Skeletal muscle cell (primary cell): ENCODE data around the gene RBM6.
A peak's percentile ranks its signal among the peaks of the same experiment; 100 is the strongest.
"Not testable (repeated sequence)": the region's sequence is repeated elsewhere in the genome, so short reads cannot be mapped to it uniquely, and the experiment has no call there.

Experiments
- DNase-seq: peaks from one replicate; pipeline ENCODE4 v3.0.0-alpha.2; 2010; ENCODE audit warnings: low read depth
- H3K4me3 ChIP-seq: 2 replicates; pipeline ENCODE4 v1.5.1; 2011; ENCODE audit warnings: low read depth, mild to moderate bottlenecking, control low read depth, low read length, moderate library complexity

The RBM6 gene

DNA sequence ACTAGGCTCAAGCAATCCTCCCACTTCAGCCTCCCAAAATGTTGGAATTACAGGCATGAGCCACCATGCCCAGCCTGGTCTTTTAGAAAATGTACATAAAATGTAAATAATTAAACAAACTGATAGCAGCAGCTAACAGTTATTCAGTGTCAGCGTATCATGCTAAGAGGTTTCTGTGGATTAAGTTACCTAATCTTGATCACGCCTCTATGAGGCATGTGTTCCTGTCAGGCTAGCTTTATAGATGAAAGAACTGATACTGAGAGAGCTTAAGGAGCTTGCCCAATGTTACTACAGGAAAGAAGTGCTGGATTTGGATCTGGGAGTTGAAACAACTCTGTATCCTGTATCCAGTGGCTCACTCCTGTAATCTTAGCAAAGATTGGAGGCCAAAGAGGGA is 25.0 kb upstream of the RBM6 start:
- DNase-seq = no peak
- H3K4me3 ChIP-seq = no peak overlapping the region

DNA sequence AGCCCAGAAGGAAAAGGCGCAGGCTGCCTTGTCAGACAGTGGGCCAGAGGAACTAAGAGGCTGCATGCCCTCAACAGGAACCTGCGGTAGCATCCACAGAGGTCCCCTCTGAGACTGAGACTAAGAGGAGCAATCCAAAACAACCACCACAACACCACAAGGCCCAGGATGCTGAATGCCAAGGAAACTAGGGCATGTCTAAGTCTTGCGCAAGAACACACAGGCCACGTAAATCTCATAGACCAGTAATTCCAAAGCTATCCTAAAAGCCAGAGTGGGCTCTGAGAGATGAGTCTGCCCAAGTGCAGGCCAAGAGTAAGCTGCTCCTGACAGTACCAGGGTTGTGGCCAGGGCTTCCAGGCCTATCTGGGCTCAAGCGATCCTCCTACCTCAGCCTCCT is 23.3 kb upstream of the RBM6 start:
- DNase-seq = no peak
- no peak overlapping the region for H3K4me3 ChIP-seq

DNA sequence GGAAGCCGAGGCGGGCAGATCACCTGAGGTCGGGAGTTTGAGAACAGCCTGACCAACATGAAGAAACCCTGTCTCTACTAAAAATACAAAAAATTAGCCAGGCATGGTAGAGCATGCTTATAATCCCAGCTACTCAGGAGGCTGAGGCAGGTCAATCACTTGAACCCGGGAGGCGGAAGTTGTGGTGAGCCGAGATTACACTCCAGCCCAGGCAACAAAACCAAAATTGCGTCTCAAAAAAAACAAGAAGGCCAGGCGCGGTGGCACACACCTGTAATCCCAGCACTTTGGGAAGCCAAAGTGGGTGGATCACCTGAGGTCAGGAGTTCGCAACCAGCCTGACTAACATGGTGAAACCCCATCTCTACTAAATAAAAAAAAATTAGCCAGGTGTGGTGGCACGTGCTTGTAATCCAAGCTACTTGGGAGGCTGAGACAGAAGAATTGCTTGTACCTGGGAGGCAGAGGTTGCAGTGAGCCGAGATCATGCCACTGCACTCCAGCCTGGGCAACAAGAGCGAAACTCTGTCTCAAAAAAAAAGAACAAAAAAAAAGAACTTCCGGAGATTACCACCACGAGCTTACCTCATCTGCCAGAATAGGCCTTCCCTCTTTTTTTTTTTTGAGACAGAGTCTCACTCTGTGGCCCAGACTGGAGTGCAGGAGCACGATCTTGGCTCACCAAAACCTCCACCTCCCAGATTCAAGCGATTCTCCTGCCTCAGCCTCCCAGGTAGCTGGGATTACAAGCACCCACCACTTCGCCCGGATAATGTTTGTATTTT is 22.0 kb upstream of the RBM6 start:
- not testable (repeated sequence) for DNase-seq, H3K4me3 ChIP-seq

DNA sequence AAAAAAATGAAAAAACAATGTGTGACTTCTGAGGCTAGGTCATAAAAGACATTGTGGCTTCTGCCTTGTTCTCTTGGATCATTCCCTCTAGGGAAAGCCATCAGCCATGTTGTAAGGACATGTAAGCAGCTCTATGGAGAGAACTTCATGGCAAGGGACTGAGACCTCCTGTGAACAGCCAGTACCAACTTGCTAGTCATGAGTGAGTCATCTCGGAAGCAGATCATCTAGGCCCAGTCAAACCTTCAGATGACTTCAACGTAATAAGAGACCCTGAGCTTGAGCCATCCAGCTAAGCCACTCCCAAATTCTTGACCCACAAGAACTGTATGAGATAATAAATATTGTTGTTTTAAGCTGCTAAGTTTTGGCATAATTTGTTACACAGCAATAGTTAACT is 15.3 kb upstream of the RBM6 start:
- H3K4me3 ChIP-seq = no peak overlapping the region
- peak; percentile 47 for DNase-seq

DNA sequence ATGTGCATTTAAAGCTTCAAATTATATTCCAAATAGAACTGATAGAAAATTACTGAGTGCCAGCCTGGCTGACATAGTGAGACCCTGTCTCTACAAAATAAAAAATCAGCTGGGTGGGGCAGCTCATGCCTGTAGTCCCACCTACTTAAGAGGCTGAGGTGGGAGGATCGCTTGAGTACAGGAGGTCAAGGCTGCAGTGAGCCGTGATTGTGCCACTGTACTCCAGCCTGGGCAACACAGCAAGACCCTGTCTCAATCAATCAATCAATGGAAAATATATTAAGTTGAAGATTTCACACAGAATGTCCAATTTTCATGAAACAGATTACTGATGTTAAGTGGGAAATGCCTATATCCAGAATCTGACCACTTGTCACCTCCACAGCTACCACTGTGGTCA is 14.5 kb upstream of the RBM6 start:
- no peak for DNase-seq
- no peak overlapping the region for H3K4me3 ChIP-seq

DNA sequence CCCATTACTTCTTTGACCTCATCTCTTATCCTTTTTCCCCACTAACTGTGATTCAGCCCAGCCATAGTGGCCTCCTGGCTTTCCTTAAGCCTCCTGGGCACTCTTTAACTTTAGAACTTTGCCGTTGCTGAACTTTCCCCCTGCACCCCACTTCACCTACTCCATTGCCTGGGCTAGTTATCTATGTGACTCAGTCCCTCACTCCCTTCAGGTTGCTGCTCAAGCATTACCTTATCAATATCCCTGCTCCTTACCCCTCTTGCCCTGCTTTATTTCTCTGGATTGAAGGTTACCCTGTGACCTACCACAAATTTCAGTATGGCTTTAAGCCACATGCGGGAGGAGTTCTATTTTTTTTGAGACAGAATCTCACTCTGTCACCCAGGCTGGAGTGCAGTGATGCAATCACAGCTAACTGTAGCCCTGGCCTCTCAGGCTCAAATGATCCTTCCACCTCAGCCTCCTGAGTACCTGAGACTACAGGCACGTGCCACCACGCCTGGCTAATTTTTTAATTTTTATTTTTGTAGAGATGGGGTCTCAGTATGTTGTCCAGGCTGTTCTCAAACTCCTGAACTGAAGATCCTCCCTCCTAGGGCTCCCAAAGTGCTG is 13.7 kb upstream of the RBM6 start:
- H3K4me3 ChIP-seq = no peak overlapping the region
- no peak for DNase-seq

DNA sequence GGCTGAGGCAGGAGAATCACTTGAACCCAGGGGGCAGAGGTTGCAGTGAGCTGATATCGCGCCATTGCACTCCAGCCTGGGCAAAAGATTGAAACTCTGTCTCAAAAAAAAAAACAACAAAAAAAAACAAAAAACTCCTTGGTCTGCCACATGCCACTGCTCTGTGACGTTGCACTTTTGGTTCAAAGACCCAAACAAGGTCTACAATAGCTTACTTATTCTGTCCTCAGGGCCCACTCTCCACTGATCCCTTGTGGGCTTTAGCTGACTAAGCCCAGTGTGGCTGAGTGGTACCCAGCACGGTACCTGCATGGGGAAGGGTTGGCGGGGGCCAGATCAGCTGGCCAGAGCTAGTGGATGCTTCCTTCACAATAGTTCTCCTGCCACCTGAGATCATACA is 12.2 kb upstream of the RBM6 start:
- no peak overlapping the region for H3K4me3 ChIP-seq
- DNase-seq = no peak

DNA sequence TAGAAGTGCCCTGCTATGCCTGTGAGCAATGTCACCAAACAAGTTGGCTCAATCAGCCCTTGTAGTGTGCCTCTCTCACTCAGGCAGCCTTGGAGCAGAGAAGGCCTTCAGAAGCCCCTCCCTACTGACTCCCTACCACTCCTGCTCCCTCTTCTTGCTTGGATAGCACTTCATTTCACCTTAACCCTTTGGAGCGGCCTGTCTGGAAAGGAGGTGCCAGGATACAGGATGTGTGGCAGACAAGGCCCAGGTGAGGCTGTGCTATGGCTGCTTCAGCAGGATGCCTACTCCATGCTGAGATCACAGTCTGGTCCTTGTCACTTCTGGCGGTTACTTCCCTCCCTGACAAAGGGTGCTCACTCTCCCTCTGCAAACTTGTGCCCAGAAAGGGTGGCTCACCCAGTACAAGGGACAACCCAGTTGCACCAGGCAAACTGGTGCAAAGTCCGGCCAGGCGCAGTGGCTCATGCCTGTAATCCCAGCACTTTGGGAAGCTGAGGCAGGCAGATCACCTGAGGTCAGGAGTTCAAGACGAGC is 11.4 kb upstream of the RBM6 start:
- DNase-seq = no peak
- H3K4me3 ChIP-seq = peak overlapping the region; percentile 88

DNA sequence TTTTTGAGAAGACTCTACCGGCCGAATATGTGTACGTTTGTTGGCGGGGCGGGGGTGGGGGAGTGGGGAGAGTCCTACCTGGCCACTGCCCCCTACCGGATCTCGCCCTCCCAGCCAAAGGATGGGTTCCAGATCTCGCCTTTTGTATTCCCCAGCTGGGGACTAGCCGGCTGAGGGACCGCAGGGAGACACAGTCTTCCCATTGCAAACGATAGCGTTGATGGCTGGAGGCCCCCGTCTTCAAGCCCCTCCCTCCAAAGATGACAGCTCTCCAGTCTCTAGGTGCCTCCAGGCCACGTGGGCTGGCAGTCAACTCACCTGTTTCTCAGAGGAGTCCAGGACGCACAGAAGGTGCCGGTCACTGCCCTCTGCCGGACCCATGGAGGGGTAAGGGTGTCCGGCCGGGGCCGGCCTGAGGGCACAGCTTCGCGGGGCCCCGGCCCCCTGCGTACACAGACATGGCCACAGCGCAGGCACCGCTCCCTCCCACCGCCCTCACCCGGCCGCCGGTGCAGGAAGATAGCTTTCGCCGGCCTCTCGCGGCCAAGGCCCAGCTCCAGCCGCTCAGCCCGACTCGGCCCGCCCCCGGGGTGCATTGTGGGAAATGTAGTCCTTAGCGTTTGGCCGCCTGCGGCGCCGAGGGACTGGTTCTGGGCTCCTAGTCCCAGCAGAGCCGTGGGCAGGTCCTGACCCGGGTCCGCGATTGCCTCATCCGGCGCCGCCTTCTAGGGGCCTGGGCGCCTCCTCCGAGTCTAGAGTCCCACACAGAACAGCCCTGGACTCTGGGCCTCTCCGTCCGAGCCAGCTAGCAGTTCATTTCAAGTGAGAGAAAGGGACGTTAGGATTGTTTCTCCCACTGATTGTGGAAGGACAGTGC is 10.4 kb upstream of the RBM6 start, which contains the start of gene MON1A:
Gene MON1A, minus strand, starts transcription at position 521 of the 877 bp plus-strand sequence. CDS start 16,465 bp downstream, outside the sequence.
- peak; percentile 57 for DNase-seq
- peak within 1 kb of the TSS; percentile 88 for H3K4me3 ChIP-seq

DNA sequence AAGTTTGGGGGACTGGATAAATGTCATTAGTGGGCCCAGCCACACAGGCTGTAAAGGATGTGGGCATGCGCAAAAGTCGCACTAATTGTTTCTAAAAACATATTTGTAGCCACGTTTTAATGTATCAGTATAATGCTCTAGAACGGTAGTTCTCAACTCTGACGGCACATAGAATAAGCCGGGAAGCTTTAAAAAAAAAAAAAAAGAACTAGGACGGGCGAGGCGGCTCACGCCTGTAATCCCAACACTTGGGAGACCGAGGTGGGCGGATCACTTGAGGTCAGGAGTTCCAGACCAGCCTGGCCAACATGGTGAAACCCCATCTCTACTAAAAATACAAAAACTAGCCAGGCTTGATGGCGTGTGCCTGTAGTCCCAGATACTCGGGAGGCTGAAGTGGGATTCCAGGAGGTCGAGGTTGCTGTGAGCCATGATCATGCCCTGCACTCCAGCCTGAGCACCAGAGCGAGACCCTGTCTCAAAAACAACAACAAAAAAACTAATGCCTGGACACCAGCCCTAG is 9.7 kb upstream of the RBM6 start:
- no peak for DNase-seq
- peak overlapping the region; percentile 88 for H3K4me3 ChIP-seq

DNA sequence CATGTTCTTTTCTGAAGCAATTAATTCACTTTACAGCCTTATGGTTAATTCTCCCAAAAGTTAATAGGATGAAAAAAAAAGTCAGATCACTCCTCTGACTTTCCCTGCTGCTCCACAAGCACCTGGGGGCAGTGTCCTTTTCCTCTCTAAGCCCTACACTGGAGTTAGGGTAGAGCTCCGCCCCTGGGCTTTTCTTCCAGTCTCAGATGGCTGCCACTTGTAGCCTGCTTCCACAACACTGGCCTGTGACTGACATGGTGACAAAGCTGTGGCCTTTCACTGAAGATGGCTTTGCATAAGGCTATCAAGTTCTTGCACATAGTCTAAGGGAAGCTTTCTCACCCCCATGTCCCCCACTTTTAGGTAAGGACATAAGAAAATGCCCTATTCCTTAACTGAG is 9.0 kb upstream of the RBM6 start:
- no peak overlapping the region for H3K4me3 ChIP-seq
- DNase-seq = no peak

DNA sequence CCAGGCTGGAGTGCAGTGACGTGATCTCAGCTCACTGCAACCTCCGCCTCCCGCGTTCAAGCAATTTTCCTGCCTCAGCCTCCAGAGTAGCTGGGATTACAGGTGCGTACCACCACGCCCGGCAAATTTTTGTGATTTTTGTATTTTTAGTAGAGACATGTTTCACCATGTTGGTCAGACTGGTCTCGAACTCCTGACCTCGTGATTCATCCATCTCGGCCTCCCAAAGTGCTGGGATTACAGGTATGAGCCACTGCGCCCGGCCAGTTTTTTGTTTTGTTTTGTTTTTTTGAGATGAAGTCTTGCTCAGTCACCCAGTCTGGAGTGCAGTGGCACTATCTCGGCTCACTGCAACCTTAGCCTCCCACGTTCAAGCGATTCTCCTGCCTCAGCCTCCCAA is 7.7 kb upstream of the RBM6 start:
- not testable (repeated sequence) for DNase-seq, H3K4me3 ChIP-seq

DNA sequence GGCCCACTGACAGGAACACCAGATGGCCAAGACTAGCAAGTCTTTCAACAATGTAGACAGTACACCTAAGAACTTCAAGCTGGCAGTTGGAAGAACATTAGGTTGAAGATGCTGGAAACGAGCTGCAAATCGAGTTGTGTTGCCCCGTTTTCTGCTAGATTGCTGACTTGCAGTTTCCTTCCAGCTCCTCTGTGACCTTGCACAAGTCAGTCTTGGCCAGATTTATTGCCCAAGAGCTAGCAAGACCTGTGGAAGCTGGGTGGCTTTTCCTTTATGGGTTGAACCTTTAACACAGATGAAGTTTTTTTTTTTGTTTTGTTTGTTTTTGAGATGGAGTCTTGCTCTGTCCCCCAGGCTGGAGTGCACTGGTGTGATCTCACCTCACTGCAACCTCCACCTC is 2.9 kb upstream of the RBM6 start:
- DNase-seq = no peak
- no peak overlapping the region for H3K4me3 ChIP-seq

DNA sequence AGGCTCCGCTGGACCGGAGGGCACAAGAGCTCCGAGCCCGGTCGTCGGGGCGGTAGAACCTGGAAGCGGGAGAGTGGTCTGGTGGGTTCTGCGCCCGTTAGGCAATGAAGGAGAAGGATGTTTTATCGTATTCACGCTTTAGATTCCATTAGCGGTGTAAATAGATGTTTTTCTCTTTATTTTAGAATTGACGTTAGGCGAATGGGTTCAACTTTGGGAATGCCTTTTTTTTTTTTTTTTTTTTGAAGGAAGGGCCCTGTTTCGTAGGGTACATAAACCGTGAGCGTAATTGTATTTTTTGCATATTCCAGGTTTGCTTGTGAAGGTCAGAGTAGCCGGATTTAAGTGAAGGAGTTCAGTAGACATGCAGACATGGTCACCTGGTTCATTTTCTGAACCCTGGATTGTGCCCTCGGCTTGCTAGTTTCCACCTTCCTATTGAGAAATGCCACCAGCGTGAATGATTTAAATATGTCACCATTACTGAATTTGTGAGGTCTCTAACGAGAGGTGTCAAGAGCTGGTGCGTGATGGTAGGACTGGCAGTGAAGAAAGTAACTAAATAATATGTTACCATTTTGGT is 808 bp downstream of the RBM6 start:
- no peak for DNase-seq
- peak overlapping the region; percentile 84 for H3K4me3 ChIP-seq

DNA sequence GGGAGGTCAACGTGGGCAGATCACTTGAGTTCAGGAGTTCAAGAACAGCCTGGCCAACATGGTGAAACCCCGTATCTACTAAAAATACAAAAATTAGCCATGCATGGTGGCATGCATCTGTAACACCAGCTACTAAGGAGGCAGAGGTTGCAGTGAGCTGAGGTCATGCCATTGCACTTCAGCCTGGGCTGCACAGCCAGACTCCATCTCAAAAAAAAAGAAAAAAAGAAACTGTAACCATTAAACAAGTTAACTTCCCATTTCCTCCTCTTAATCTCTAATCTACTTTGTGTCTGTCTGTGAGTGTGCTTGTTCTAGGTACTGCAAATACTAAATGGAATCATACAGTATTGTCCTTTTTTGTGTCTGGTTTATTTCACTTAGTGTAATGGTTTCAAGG is 2.7 kb downstream of the RBM6 start:
- no peak overlapping the region for H3K4me3 ChIP-seq
- DNase-seq = no peak

DNA sequence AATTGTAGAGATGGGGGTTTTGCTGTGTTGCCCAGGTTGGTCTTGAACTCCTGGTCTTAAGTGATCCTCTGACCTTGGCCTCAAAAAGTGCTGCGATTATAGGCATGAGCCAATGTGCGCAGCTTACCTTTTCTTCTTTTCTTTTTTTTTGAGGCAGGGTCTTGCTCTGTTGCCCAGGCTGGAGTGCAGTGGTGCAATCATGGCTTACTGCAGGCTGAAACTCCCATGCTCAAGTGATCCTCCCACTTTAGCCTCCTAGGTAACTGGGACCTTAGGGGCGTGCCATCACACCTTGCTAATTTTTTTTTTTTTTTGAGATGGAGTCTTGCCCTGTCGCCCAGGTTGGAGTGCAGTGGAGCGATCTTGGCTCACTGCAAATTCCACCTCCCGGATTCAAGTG is 13.0 kb downstream of the RBM6 start:
- DNase-seq = no peak
- no peak overlapping the region for H3K4me3 ChIP-seq

DNA sequence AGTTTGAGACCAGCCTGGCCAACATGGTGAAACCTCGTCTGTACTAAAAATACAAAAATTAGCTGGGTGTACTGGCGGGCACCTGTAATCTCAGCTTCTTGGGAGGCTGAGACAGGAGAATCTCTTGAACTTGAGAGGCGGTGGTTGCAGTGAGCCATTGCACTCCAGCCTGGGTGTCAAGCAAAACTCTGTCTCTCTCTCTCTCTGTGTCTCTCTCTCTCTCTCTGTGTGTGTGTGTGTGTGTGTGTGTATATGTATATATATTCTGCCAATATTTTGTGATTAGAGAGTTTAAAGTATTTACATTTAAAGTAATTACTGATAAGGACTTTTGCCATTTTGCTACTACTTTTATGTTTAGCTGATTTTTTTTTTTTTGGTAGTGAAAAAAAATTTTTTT is 15.7 kb downstream of the RBM6 start:
- no peak for DNase-seq
- no peak overlapping the region for H3K4me3 ChIP-seq

DNA sequence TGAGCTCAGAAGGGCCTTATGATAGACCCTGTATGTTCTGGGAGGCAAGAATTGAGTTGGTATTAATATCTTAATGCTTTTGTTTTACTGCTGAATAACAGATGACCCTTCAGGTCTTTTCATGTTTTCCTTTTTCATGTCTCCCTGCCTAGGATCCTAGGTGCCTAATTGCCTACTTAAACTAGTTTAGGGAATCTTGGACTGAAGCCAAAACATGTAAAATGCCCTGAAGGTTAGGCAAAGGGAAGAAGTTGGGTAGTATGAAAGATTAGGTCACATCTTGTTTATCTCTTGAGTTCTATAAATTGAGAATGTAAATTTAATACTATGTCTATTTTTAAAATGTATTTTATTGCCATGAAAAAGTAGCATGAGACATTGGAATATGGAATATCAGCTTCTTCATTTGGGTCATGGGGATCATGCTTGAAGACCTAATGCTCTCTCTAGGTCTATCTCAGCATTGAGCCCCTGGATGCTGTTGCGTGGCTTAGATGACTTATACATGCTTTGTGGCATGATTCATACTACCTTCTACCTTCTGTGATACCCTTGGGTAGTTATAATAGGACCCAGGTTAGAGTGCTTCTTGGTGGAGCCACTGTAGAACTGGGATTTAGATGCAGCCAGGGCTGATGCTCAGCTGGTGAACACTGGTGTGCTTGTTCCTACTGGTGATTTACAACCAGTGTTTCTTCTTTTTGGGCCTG is 26.4 kb downstream of the RBM6 start:
- no peak overlapping the region for H3K4me3 ChIP-seq
- no peak for DNase-seq

DNA sequence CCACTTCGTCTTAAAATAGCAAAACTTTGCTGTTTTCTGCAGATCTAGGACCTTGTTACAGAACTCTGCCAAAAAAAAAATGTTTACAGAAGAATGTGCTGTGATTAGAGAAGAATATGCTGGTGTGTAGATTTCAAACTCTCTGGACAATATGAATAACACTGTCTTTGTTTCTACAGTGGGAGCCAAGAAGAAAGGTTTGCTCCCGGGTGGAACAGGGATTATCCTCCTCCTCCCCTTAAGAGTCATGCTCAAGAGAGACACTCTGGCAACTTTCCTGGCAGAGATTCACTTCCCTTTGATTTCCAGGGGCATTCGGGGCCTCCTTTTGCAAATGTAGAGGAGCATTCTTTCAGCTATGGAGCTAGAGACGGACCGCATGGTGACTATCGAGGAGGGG is 27.3 kb downstream of the RBM6 start:
- no peak for DNase-seq
- no peak overlapping the region for H3K4me3 ChIP-seq
